Activated CD4-positive, alpha-beta T cell treated with anti-CD3 and anti-CD28 coated beads, Interleukin-2, amount 10 ng/mL, durations not matched to agents 7 days and 5 days (primary cell): ENCODE results near the gene CALML6. TPM values are rescaled to one million over a fixed set of nuclear protein-coding genes. Genes with fewer than 3 reads are reported as not detected.
A peak's percentile ranks its signal among the peaks of the same experiment; 100 is the strongest.

Experiments
- CTCF ChIA-PET: fragments of 350-600 bp; sonication (Branson Sonifier 250); formaldehyde crosslinking; loops from one replicate; lab custom pipeline; 2021; ENCODE audit warnings: antibody characterized with exemption; lab: Charles Lee
- POLR2A ChIA-PET: fragments of 350-600 bp; sonication (Branson Sonifier 250); formaldehyde crosslinking; loops from one replicate; lab custom pipeline; 2021; ENCODE audit warnings: antibody characterized with exemption; lab: Charles Lee
- DNase-seq: peaks from one replicate; pipeline ENCODE4 v3.0.0-alpha.2; 2020
- H3K27ac Mint-ChIP-seq: one replicate; pipeline ENCODE4 v1.8.0; 2021; ENCODE audit warnings: mild to moderate bottlenecking, moderate library complexity, mixed read lengths
- H3K27me3 Mint-ChIP-seq: one replicate; pipeline ENCODE4 v1.8.0; 2021; ENCODE audit warnings: mixed read lengths
- H3K36me3 Mint-ChIP-seq: one replicate; pipeline ENCODE4 v1.8.0; 2021; ENCODE audit warnings: low read depth, mixed read lengths
- H3K4me1 Mint-ChIP-seq: one replicate; pipeline ENCODE4 v1.8.0; 2021; ENCODE audit warnings: mixed read lengths
- H3K4me3 Mint-ChIP-seq: one replicate; pipeline ENCODE4 v1.8.0; 2021; ENCODE audit warnings: mild to moderate bottlenecking, moderate library complexity, mixed read lengths
- H3K9me3 Mint-ChIP-seq: one replicate; pipeline ENCODE4 v1.8.0; 2021; ENCODE audit warnings: mixed read lengths
- total RNA-seq, 2 experiments: library from RNA; stranded (reverse); gene quantifications; one replicate each; pipeline ENCODE4 v1.2.3, GENCODE V29; 2021

The CALML6 gene
- total RNA-seq, 2 experiments from 2014 or later, result 0.27 to 0.47 TPM

DNA sequence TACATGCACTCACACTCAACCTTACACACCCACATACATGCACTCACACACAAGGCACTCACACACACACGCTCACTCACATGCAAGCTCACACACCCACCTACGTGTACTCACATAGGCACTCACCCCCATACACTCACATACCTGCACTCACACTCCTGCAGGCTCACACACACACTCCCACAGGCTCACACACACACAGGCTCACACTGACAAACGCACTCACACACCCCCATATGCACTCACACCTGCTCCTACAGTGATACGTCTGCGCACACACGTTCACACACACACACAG, 23.2 kb downstream of the CALML6 start:
- no peaks in the 10 kb centered on the region for H3K27me3 Mint-ChIP-seq
- no peaks in the 10 kb centered on the region for H3K36me3 Mint-ChIP-seq
- ChIA-PET POLR2A (no interaction called here), CTCF (no interaction called here)
- H3K4me3 Mint-ChIP-seq, result no peak overlapping the region
- H3K4me1 Mint-ChIP-seq, result no peaks in the 10 kb centered on the region
- DNase-seq, result no peak
- H3K27ac Mint-ChIP-seq, result no peak overlapping the region
- H3K9me3 Mint-ChIP-seq, result peaks cover 16% of the 10 kb centered on the region

DNA sequence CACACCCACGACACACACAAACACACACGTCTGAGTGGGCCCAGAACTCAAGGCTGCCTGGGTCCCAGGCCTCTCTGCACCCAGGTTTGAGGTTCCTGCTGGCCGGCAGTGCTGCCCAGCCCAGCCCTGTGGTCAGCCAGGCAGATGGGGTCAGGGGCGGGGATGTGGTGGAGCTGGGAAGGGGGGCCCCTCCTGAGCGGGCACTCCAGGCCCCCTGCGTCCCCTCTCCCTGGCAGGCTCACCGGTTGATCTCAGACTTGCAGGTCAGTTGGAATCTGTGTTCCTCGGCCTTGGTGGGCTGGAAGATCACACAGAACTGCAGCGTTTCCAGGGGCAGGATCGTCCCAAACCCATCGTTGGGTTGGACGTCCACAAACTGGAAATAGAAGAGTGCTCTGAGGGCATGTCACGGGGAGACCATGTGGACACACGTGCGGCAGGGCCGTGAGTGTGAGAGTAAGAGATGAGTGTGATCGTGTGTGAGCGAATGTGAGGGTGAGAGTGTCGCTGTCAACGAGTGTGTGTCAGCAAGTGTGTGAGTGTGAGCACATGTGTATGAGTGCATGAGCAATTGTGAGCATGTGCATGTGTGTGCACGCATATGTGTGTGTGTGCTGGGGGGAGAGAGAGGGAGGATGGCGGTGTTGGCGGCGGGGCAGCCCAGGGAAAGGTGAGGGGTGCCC, 23.7 kb downstream of the CALML6 start:
- Mint-ChIP-seq H3K9me3 (peaks cover 11% of the 10 kb centered on the region), H3K27ac (no peak overlapping the region), H3K27me3 (no peaks in the 10 kb centered on the region), H3K36me3 (no peaks in the 10 kb centered on the region), H3K4me3 (no peak overlapping the region), H3K4me1 (peaks cover under 1% of the 10 kb centered on the region)
- DNase-seq, result no peak
- ChIA-PET CTCF (no interaction called here), POLR2A (no interaction called here)

DNA sequence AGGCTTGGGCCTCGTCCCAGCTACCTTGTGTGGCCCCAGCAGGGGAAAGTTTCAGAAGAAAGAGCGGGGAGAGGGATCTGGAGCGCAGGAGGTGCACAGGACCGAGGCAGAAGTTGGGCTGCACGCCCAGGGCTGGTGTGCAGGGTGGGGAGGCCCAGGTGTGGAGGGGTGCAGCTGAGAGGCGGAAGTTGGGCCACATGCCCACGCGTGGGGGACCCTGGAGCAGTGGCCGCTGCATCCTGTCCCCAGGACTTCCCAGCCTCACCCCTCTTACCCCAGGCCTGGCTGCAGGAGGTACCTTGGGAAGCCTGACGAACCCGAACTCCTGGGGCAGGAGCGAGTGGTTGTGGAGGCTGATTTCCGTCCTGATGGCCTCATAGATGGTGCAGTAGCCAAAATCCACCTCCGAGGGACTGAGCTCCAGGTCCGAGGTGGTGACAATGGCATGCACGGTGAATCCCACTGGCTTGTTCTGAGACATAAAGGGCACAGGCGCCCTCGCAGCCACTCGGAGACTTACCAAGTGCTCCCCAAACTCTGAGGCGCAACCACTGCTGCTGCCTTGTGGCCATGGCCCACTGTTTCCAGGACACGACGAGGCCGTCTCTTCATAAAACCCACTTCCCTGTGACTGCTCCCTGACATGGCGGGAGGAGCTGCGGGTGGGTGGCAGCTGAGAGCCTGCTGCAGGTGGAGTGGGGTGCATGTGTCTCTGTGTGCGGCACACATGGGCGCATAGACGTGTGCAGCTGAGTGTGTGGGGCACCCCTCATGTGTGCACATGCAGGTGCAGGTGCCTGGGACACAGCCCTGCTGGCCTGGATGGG, 24.4 kb downstream of the CALML6 start:
- Mint-ChIP-seq H3K9me3 (peaks cover 5% of the 10 kb centered on the region), H3K27ac (no peak overlapping the region), H3K27me3 (no peaks in the 10 kb centered on the region), H3K4me1 (peaks cover 2% of the 10 kb centered on the region), H3K4me3 (no peak overlapping the region), H3K36me3 (no peaks in the 10 kb centered on the region)
- ChIA-PET POLR2A (no interaction called here), CTCF (no interaction called here)
- no peak for DNase-seq

DNA sequence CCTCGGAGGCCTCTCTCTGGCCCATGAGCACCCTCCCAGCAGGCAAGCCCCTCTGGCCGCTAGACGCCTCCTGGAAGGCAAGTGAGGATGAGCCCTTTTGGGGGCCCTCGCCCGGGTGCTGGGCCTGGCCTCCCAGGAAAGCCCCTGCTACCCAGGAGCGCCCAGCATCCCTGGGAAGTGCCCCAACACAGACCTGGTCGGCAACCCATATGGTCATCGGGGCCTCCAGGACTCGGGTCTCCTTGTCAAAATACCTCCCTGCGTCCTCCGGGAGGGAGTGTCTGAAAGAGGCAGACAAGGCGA, 25.0 kb downstream of the CALML6 start:
- ChIA-PET POLR2A (no interaction called here), CTCF (no interaction called here)
- no peak overlapping the region for H3K27ac Mint-ChIP-seq
- no peaks in the 10 kb centered on the region for H3K27me3 Mint-ChIP-seq
- peaks cover 5% of the 10 kb centered on the region for H3K9me3 Mint-ChIP-seq
- no peak for DNase-seq
- no peak overlapping the region for H3K4me3 Mint-ChIP-seq
- peaks cover 2% of the 10 kb centered on the region for H3K4me1 Mint-ChIP-seq
- no peaks in the 10 kb centered on the region for H3K36me3 Mint-ChIP-seq

DNA sequence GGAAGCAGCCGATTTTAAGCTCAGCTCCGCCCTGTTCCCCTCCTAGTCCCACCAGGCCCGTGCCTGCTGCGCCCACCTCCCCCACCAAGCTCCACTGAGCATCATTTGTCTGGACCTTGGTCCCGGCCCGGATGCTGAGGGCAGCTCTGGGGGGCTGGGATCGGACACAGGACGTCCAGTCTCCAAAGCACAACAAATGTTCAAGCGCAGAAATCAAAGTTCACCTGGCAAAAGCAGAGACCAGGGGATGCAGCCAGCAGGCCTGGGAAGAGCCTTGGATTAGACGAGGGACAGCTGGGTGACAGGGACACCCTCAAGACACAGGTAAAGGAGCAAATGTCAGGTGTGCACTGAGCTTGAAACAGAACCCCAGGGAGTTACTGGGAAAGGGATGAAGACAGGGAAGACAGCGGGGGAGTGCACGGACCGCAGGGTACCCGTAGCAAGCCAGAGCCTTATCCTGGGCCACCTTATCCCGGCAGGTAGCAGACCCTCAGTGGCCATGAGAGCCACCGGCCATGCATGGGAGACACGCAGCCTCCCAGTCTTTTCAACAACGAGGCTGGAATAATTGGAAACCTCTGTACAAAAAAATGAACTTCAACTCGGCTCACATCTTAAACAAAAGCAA, 26.3 kb downstream of the CALML6 start:
- Mint-ChIP-seq H3K9me3 (no peaks in the 10 kb centered on the region), H3K36me3 (no peaks in the 10 kb centered on the region), H3K27ac (no peak overlapping the region), H3K4me3 (no peak overlapping the region), H3K4me1 (peaks cover 2% of the 10 kb centered on the region), H3K27me3 (no peaks in the 10 kb centered on the region)
- DNase-seq, result no peak
- ChIA-PET POLR2A (no interaction called here), CTCF (interaction anchor here (0.7 kb wide), 1 partner anchor 658 kb away, joined by 3 read pairs; no protein-coding TSS in a partner anchor)

DNA sequence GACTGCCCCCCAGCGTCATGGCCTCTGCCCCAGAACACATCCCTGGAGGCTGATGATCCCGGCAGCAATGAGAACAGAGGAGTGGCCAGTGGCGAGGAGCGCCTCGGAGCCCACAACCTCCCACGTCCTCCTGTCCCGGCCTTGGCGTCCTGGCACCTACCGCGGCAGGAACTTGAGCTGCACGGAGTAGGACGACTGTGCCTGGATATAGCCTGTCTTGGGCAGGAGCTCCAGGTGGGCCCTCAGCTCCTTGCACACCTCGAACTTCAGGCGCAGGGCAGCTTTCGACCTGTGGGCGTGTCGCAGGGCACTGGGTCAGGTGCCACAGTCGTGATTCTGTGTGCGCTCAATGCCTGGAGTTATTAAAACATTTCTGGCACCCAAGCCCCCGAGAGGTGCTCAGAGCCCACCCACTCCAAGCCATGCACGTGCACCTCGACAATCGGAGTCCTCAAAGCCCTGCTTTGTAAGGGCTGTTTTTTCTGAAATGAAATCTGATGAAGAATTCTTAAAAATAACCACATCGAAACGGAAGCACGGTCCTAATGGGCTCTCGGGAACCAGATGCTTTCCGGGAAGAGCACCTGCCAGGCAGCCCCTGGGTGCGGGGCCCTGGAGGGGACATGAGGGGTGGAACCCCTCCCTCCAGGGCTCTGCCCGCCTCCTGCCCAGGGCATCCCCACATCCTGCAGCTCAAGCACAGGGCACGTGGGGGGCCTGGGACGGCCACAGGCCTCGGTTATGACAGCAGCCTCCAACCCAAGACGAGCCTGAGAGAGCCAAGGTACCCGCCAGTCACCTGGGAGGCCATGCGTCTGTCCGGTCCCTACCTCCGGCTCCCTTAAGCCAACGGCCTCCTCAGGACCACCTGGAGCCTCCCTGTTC, 27.1 kb downstream of the CALML6 start:
- Mint-ChIP-seq H3K9me3 (no peaks in the 10 kb centered on the region), H3K27me3 (no peaks in the 10 kb centered on the region), H3K27ac (no peak overlapping the region), H3K4me3 (no peak overlapping the region), H3K36me3 (no peaks in the 10 kb centered on the region), H3K4me1 (peaks cover 2% of the 10 kb centered on the region)
- CTCF ChIA-PET, result interaction anchor here (1.8 kb wide), 1 partner anchor 103 kb away, joined by 6 read pairs; no protein-coding TSS in a partner anchor
- POLR2A ChIA-PET, result no interaction called here
- no peak for DNase-seq

DNA sequence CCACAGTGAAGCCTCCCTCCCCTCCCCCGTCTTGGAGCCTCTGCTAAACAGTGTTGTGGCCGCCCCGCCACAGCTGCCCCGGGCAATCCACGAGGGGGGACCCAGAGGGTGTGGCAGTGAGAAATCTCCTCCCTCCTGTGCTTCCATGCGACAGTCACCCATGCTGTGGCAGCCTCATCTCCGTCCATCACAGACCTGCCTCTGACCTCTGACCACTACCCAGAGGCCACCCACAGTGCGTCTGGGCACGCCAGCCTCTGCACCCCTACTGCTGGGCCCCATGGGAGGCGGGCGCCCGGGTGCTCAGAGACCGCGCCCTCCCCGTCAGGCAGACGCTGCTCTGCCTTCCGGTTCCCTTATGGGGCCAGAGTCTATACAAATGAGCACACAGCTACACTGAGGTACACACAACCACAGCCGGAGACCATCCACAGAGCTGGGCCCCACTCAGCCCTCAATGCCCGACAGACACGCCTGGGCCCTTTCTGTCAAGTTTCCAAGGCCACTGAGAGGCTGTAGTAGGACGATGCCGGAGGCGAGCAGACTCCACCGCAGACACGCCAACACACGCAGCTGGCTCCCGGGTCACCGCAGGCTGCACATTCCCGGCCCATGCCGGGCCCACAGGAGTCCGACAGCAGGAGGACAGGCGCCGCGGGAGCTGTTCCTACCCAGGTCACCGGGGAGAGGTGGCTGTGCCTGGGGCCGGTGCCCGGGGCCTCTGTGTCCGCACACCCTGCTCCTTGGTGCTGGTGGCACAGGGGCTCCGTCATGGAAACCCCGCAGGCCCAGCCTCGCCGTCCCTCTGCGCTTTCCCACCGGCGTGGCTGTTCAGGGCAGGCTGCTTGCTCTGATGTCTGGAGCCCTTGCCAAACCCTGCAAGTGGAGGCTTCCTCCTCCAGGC, 27.9 kb downstream of the CALML6 start:
- Mint-ChIP-seq H3K9me3 (no peaks in the 10 kb centered on the region), H3K27ac (no peak overlapping the region), H3K4me1 (peaks cover 2% of the 10 kb centered on the region), H3K36me3 (no peaks in the 10 kb centered on the region), H3K4me3 (no peak overlapping the region), H3K27me3 (no peaks in the 10 kb centered on the region)
- DNase-seq, result no peak
- CTCF ChIA-PET, result interaction anchor here (1.1 to 1.8 kb wide), 2 partner anchors 13 to 102 kb away, joined by 3 to 6 read pairs; no protein-coding TSS in a partner anchor
- POLR2A ChIA-PET, result no interaction called here

DNA sequence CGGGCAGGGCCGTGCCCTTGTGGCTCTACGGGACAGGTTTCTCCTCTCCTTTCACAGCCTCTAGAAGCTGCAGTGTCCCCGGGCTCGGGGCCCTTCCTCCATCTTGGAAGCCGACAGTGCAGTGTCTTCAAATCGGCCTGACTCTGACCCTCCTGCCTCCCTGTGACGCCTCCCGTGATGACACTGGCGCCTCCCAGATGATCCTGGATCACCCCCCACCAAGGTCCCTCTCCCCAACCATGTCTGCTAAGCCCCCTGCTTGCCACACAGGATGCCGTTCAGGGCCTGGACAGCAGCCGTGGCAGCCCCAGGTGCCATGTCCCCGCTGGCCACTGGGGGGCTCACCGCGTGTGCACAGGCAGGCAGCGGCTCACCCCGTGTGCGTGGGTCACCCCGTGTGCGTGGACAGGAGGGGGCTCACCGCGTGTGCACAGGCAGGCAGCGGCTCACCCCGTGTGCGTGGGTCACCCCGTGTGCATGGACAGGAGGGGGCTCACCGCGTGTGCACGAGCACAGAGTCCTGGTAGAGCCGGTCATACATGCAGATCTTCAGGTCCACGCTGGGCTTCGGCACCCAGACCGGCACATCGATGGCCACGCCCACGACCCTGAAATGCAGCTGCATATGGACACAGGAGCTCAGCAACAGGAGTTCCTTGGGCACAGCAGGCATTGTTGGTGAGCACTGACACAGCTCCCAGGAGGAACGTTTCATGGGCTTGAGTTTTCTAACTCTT, 28.9 kb downstream of the CALML6 start:
- Mint-ChIP-seq H3K9me3 (no peaks in the 10 kb centered on the region), H3K27me3 (no peaks in the 10 kb centered on the region), H3K4me3 (no peak overlapping the region), H3K36me3 (no peaks in the 10 kb centered on the region), H3K27ac (no peak overlapping the region), H3K4me1 (peaks cover 2% of the 10 kb centered on the region)
- peak; percentile 61 for DNase-seq
- ChIA-PET POLR2A (no interaction called here), CTCF (interaction anchor here (0.9 to 1.5 kb wide), 3 partner anchors 14 to 47 kb away, joined by 3 read pairs; no protein-coding TSS in a partner anchor)

- DNase-seq, result no peak
- H3K4me1 Mint-ChIP-seq, result peaks cover 2% of the 10 kb centered on the region
- H3K4me3 Mint-ChIP-seq, result no peak overlapping the region
- no peak overlapping the region for H3K27ac Mint-ChIP-seq
- peaks cover 7% of the 10 kb centered on the region for H3K9me3 Mint-ChIP-seq
- no peaks in the 10 kb centered on the region for H3K36me3 Mint-ChIP-seq
- ChIA-PET CTCF (interaction anchor here (0.8 to 1.8 kb wide), 3 partner anchors 15 to 99 kb away, joined by 3 to 6 read pairs (median 3); no protein-coding TSS in a partner anchor), POLR2A (no interaction called here)
- H3K27me3 Mint-ChIP-seq, result no peaks in the 10 kb centered on the region
Observed at GRCh38 chr1:1945782-1946393, 30.8 kb downstream of the CALML6 start.

GRCh38 chr1:1946540-1946939, 31.5 kb downstream of the CALML6 start:
- Mint-ChIP-seq H3K4me1 (peaks cover 2% of the 10 kb centered on the region), H3K9me3 (peaks cover 13% of the 10 kb centered on the region), H3K4me3 (no peak overlapping the region), H3K27me3 (no peaks in the 10 kb centered on the region), H3K36me3 (peaks cover under 1% of the 10 kb centered on the region), H3K27ac (no peak overlapping the region)
- ChIA-PET CTCF (interaction anchor here (0.8 to 1.8 kb wide), 2 partner anchors 14 to 98 kb away, joined by 3 to 6 read pairs; no protein-coding TSS in a partner anchor), POLR2A (no interaction called here)
- DNase-seq, result no peak

DNA sequence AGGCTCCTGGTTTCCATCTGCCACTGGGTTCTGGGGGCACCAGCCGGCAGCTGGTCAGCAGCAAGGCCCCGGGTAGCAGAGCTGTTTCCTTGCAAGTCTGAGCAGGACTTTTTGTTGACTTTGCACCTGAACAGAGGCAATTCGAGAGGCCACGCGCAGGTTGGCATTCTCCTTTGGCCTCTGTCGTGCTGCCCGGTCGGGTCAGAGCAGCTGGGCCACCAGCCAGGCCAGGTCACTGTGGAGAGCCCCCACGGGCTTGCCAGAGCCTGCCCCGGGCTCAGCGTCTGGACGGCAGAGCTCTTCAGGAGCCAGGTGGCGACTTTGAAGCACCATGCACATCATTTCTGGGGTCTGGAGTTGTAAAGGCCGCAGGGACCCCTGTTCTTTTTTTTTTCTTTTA, 32.4 kb downstream of the CALML6 start:
- DNase-seq, result no peak
- no peak overlapping the region for H3K27ac Mint-ChIP-seq
- H3K4me3 Mint-ChIP-seq, result no peak overlapping the region
- no peaks in the 10 kb centered on the region for H3K27me3 Mint-ChIP-seq
- CTCF ChIA-PET, result no interaction called here
- H3K9me3 Mint-ChIP-seq, result peaks cover 16% of the 10 kb centered on the region
- POLR2A ChIA-PET, result no interaction called here
- H3K36me3 Mint-ChIP-seq, result peaks cover 1% of the 10 kb centered on the region
- H3K4me1 Mint-ChIP-seq, result peaks cover 2% of the 10 kb centered on the region
